Transverse colon (tissue), 4 donors: Measurements from ENCODE around the gene HOXC9. TPM values are rescaled to one million over a fixed set of nuclear protein-coding genes. Genes with fewer than 3 reads are reported as not detected.

Experiments
- DNase-seq: peaks from one replicate; pipeline ENCODE4 v3.0.0-alpha.2; 2019
- H3K27ac ChIP-seq, 4 donors: fragments of 200-600 bp; sonication (generic); 2 replicates each; pipeline ENCODE4 v1.5.1; 2016 to 2018; ENCODE audit warnings: inconsistent platforms in 4 of 4
- H3K27me3 ChIP-seq: fragments of 200-600 bp; sonication (generic); 2 replicates; pipeline ENCODE4 v1.5.1; 2017; ENCODE audit warnings: inconsistent platforms
- H3K36me3 ChIP-seq, 4 donors: fragments of 200-600 bp; sonication (generic); 2 replicates each; pipeline ENCODE4 v1.5.1; 2017 to 2019; ENCODE audit warnings: inconsistent platforms in 4 of 4
- H3K4me1 ChIP-seq, 4 donors: fragments of 200-600 bp; sonication (generic); 2 replicates each; pipeline ENCODE4 v1.5.1; 2017 to 2020; ENCODE audit warnings: inconsistent platforms in 4 of 4
- H3K4me3 ChIP-seq, 4 donors: fragments of 200-600 bp; sonication (generic); 1 replicate in 1 of 4; 2 replicates in 3 of 4; pipeline versions ENCODE4 v1.5.1 to v1.6.1; 2017 to 2019; ENCODE audit warnings: inconsistent platforms in 4 of 4
- H3K9me3 ChIP-seq, 2 donors: fragments of 200-600 bp; sonication (generic); 2 replicates each; pipeline ENCODE4 v1.5.1; 2017 to 2019; ENCODE audit warnings: inconsistent platforms in 2 of 2
- EP300 ChIP-seq: sonication (generic); formaldehyde crosslinking; IDR thresholded peaks from one replicate; pipeline ENCODE4 v1.6.1; 2017; ENCODE audit warnings: antibody characterized with exemption, low read depth
- POLR2A ChIP-seq: fragments of 450-650 bp; IDR thresholded peaks from one replicate; pipeline ENCODE4 v1.6.1; 2016; ENCODE audit warnings: antibody characterized with exemption, mild to moderate bottlenecking, moderate library complexity
- POLR2AphosphoS5 ChIP-seq, 3 donors: sonication (generic); formaldehyde crosslinking; IDR thresholded peaks; one replicate each; pipeline ENCODE4 v1.6.1; 2016; ENCODE audit warnings: antibody characterized with exemption in 3 of 3
- WGBS, 2 donors: methylation state at CpG; one replicate each; pipeline ENCODE4 v1.1.5; 2018; ENCODE audit warnings: low coverage in 1 of 2; 5-methylcytosine and 5-hydroxymethylcytosine counted together
- in situ Hi-C, 4 donors: fragments of 200-750 bp; cut with MboI; loops; one replicate each; pipeline versions ENCODE4 v1.15.0 to v1.15.1; 2017; ENCODE audit warnings: low sequenced_read_pairs in 3 of 4, low pct_ligation_motif_present in 1 of 4, low pct_unique_long_range_greater_than_20kb in 1 of 4
- intact Hi-C: fragments of 100-400 bp; cut with DNase I; formaldehyde crosslinking; loops from one replicate; pipeline ENCODE4 v1.15.1; 2023; ENCODE audit warnings: low total_unique reads
- total RNA-seq, 4 donors: library from RNA; depleted of rRNA; stranded (reverse); fragments of >200 nt; gene quantifications; one replicate each; pipeline ENCODE4 v1.1.0, GENCODE V29; 2016
- TF ChIP-seq, protein P1 (sequence below), 5 experiments: fragments of 200-600 bp in 3 of 5; fragments of 450-650 bp in 2 of 5; sonication (generic) in 3 of 5; IDR thresholded peaks; 1 replicate in 2 of 5; 2 replicates in 3 of 5; pipeline ENCODE4 v1.5.1; 2016 to 2017; ENCODE audit warnings: antibody characterized with exemption in 5 of 5, inconsistent platforms in 3 of 5, mild to moderate bottlenecking in 2 of 5, moderate library complexity in 1 of 5

HOXC9 gene
- total RNA-seq, 4 donors from 2014 or later: not detected

GRCh38 chr12:53982648-53983567, 17.1 kb upstream of the HOXC9 start:
- peaks cover 6 to 27% (median 16%) of the 10 kb centered on the region in 4 donors for H3K4me1 ChIP-seq
- intact Hi-C loops: no loop called here
- H3K27ac ChIP-seq: no peak overlapping the region
- H3K36me3 ChIP-seq: no peaks in the 10 kb centered on the region
- DNase-seq: no peak
- no peaks in the 10 kb centered on the region for H3K9me3 ChIP-seq
- in situ Hi-C loops: loop anchor here in 1 of 4 donors (25.0 kb wide), 1 partner anchor 196 kb away; no protein-coding TSS in a partner anchor
- H3K27me3 ChIP-seq: peaks cover 100% of the 10 kb centered on the region
- no peak overlapping the region for H3K4me3 ChIP-seq
- whole genome bisulfite sequencing, 2 donors: 33 to 57% methylated on average over 13 to 26 of the region's 26 CpGs
- TF ChIP-seq, protein P1, sequence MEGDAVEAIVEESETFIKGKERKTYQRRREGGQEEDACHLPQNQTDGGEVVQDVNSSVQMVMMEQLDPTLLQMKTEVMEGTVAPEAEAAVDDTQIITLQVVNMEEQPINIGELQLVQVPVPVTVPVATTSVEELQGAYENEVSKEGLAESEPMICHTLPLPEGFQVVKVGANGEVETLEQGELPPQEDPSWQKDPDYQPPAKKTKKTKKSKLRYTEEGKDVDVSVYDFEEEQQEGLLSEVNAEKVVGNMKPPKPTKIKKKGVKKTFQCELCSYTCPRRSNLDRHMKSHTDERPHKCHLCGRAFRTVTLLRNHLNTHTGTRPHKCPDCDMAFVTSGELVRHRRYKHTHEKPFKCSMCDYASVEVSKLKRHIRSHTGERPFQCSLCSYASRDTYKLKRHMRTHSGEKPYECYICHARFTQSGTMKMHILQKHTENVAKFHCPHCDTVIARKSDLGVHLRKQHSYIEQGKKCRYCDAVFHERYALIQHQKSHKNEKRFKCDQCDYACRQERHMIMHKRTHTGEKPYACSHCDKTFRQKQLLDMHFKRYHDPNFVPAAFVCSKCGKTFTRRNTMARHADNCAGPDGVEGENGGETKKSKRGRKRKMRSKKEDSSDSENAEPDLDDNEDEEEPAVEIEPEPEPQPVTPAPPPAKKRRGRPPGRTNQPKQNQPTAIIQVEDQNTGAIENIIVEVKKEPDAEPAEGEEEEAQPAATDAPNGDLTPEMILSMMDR (IDR thresholded peaks at IDR 0.05): no peak
- TF ChIP-seq EP300 (no peak), POLR2AphosphoS5 (IDR thresholded peaks at IDR 0.05) (no peak), POLR2A (no peak)

GRCh38 chr12:53983568-53983949, 16.4 kb upstream of the HOXC9 start:
- Histone ChIP-seq H3K36me3 (no peaks in the 10 kb centered on the region), H3K27me3 (peaks cover 100% of the 10 kb centered on the region), H3K4me1 (peaks cover 6 to 21% (median 12%) of the 10 kb centered on the region in 4 donors), H3K27ac (no peak overlapping the region), H3K4me3 (no peak overlapping the region), H3K9me3 (no peaks in the 10 kb centered on the region)
- no peak for DNase-seq
- in situ Hi-C loops: loop anchor here in 1 of 4 donors (25.0 kb wide), 1 partner anchor 196 kb away; no protein-coding TSS in a partner anchor
- 40% methylated on average over 17 of the region's 17 CpGs; no CpG with 5 or more reads in 1 of the 2 donors for WGBS, 2 donors
- TF ChIP-seq, protein P1 (IDR thresholded peaks at IDR 0.05): no peak
- no peak for TF ChIP-seq EP300
- TF ChIP-seq POLR2AphosphoS5 (IDR thresholded peaks at IDR 0.05): no peak
- no peak for TF ChIP-seq POLR2A
- intact Hi-C loops: no loop called here

DNA sequence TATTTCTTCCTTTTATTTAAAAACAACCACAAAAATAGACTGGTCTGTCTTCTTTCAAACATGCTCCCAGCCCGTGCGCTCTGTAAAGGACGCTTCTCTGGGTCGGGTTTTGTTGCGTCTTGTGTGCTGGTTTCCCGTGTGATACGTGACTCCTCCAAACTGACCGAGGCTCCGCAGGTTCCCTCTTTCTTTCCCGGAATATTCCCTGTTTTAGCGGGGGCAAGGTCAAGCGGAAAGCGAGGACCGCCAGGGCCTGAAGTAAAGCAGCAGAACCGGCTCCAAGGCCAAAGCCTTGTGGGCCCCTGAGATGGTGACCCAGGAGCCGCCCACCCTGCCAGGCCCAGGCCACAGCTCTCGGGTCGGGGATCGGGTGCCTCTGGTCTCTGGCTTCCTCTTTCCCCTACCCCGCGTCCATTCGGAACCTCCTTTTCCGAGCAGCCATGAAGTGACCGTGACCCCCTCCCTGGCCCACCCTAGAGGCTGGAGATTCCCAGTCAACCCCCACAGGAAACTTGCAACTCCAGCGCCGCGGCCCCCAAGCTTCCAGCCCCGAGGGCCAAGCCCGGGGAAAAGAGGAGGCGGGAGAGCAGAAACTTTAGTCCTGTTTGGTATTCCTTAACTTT, 15.9 kb upstream of the HOXC9 start:
- in situ Hi-C loops: loop anchor here in 1 of 4 donors (25.0 kb wide), 1 partner anchor 197 kb away; no protein-coding TSS in a partner anchor
- Histone ChIP-seq H3K27me3 (peaks cover 100% of the 10 kb centered on the region), H3K27ac (no peak overlapping the region), H3K9me3 (no peaks in the 10 kb centered on the region), H3K4me3 (no peak overlapping the region), H3K36me3 (no peaks in the 10 kb centered on the region), H3K4me1 (peaks cover 6 to 17% (median 12%) of the 10 kb centered on the region in 4 donors)
- intact Hi-C loops: no loop called here
- no peak for TF ChIP-seq POLR2AphosphoS5 (IDR thresholded peaks at IDR 0.05)
- WGBS, 2 donors: 27 to 30% methylated on average over 11 to 30 of the region's 30 CpGs
- no peak for DNase-seq

DNA sequence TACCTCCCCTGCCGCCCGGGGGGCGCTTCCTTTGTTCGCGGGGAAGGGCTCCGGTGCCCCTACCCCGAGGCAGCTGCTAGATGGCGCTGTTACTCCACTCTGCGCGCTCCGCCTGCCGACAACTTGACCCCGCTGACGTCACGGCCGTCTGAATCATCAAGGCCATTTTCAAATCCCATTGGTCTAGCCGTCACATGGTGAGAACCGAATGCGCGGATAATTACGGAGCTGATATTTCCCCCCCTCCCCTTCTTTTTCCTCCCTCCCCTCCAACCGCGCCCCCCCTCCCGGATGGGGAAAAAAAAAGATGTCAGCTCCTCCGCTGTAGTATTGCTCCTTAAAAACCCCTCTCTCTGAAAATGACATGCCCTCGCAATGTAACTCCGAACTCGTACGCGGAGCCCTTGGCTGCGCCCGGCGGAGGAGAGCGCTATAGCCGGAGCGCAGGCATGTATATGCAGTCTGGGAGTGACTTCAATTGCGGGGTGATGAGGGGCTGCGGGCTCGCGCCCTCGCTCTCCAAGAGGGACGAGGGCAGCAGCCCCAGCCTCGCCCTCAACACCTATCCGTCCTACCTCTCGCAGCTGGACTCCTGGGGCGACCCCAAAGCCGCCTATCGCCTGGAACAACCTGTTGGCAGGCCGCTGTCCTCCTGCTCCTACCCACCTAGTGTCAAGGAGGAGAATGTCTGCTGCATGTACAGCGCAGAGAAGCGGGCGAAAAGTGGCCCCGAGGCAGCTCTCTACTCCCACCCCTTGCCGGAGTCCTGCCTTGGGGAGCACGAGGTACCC, 14.9 kb upstream of the HOXC9 start, which contains the start of gene HOXC10:
Gene HOXC10 (plus strand): TSS at position 246 of the 791 bp plus-strand sequence. CDS start 114 bp downstream, at position 360.
- no peak within 1 kb of the TSS for H3K27ac ChIP-seq

More for the DNA sequence above, 14.9 kb upstream of the HOXC9 start, which contains the start of gene HOXC10:
- H3K36me3 ChIP-seq: no peaks in the 10 kb centered on the region
- TF ChIP-seq, protein P1 (IDR thresholded peaks at IDR 0.05): peak in 4 of 5 experiments; percentile 18 to 43 (median 38)
- TF ChIP-seq EP300: no peak
- H3K4me3 ChIP-seq: peak within 1 kb of the TSS in 1 of 4 donors; percentile 7
- DNase-seq: peak; percentile 70
- peaks cover 100% of the 10 kb centered on the region for H3K27me3 ChIP-seq
- WGBS, 2 donors: 25% methylated on average over 55 of the region's 55 CpGs; no CpG with 5 or more reads in 1 of the 2 donors
- in situ Hi-C loops (loop anchor here in 1 of 4 donors (25.0 kb wide), 1 partner anchor 198 kb away; no protein-coding TSS in a partner anchor), intact Hi-C loops (no loop called here)
- H3K4me1 ChIP-seq: peaks cover 7 to 17% (median 12%) of the 10 kb centered on the region in 4 donors
- no peaks in the 10 kb centered on the region for H3K9me3 ChIP-seq
